GM18951 (cell line): ENCODE data around the gene DENND1A.
"Not testable (repeated sequence)": the region's sequence is repeated elsewhere in the genome, so short reads cannot be mapped to it uniquely, and the experiment has no call there.

Experiments
- POLR2A ChIP-seq: IDR thresholded peaks from 4 replicates; pipeline ENCODE4 v1.6.1; 2011; ENCODE audit warnings: mild to moderate bottlenecking; ENCODE audit not compliant: insufficient read length, insufficient read depth; ENCODE audit errors: extremely low read depth
- in situ Hi-C: fragments of 300-500 bp; cut with MboI; formaldehyde crosslinking; loops from one replicate; pipeline ENCODE4 v1.12.0; 2022; ENCODE audit warnings: low sequenced_read_pairs, mixed read lengths, inconsistent platforms; ENCODE audit not compliant: unreplicated experiment

The DENND1A gene

DNA sequence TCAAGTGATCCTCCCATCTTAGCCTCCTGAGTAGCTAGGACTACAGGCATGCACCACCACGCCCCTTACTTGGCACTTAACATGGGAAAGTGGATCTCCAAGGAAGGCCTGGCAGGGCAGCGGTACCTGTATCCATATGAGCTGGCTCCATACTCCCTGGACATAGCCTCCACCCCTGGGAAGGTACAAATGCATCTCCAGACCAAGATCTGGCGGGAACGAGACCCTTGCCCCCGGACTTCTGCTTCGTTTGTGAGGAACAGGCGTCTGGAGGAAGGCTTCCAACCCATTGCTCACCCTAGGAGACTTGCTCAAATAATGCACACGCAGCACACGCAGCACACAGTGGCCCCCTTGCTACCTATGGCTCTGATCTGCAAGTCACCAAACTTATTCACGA lies 518.7 kb downstream of the DENND1A start:
- in situ Hi-C loops: loop anchor here (25.0 kb wide), 1 partner anchor 901 kb away; no protein-coding TSS in a partner anchor
- no peak for TF ChIP-seq POLR2A

DNA sequence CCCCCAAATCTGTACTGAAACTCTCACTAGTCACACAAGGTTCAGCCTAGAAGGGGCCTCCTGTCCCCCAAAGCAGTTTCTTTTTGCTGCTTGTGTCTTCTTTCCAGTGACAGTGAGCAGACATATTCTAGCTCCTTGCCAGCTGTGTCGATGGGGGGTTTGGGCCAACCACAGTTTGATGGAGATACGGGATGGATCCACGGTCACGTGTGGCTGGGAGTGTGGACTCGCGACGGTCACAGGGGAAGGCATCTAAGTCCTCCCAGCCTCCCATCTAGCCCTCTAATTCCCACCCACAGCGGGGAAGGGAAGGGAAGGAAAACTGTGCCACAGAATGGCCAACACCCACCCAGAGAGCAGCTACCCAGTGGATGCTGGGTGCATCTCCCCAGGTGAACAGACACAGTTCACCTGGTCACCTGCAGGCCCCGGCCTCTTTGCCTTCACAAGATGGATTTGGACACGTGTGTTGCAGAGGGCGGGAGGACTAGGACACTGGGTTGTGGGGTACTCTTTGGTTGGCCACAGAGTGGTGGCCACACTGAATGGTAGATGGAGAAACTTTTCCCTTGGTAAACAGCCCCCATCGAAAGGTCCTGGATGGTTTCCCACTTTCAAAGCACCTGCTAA lies 519.5 kb downstream of the DENND1A start:
- in situ Hi-C loops: loop anchor here (25.0 kb wide), 1 partner anchor 902 kb away; no protein-coding TSS in a partner anchor
- no peak for TF ChIP-seq POLR2A

DNA sequence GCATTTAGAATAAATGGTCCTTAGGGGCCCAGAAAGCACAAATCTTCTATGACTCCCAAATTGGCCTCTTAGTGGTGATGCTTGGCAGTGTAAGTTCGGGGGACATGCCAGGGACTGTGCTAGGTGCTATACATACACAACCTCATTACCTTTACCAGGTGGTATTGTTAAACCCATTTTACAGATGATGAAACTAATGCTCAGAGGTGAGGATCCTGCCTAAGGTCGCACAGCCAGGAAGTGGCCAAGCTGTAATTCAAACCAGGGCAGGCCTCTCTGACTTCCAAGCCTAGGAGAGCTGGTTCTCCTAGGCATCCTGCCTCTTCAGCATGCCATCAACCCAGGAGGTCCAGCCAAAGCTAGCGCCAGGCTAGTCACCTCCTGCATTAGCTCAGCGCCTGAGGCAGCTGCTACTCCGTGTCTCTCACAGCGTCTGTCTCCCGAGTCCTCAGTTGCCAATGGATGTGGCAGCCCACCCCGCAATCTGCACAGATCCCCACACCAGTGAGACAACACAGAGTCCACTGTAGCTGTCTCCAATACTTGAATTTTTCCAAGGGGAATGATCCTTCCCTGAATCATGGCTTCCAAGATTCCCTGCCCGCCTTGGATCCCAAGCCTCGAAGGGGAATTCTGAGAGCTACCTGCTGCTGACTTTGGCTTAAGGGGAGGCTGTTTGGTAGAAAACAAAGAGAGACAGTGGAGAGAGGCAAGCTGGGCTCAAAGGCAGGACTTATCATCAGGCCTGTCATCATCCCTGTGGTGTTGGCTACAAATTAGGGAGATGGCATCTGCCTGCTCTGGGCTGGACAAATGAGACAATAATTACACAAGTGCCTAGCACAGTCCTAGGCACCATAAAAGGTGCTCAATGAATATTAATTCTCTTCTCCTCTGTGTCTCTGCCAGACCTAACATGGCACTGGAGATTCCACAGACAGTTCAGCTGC lies 521.3 kb downstream of the DENND1A start:
- in situ Hi-C loops: loop anchor here (25.0 kb wide), 1 partner anchor 904 kb away; no protein-coding TSS in a partner anchor
- TF ChIP-seq POLR2A: no peak

DNA sequence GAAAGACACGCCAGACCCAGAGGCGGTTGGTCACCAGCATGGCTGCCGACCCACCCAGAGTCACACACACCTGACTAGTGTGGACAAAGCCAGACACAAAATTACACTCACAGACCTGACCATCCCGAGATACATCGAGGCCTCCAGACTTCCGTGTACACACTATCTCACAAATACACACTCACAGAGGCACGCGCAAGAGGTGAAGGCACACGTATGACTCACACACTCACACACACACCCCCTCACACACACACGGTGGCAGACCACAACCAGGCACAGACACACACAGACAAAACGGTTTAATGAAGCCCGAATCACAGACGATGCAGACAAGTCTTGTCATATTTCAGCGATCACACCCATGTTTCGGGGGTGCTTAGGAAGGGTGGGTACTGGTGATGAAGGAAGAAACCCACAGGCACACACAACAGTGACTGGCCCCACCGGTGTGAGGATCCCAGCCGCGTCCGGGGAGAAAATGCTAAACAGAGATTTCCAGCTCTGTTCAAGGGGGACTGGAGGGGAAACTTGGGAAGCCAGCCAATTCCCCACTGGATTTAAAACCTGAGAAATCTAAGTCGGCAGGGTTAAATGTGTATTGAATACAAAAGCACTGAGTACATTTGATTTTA lies 522.6 kb downstream of the DENND1A start:
- no peak for TF ChIP-seq POLR2A
- in situ Hi-C loops: loop anchor here (25.0 kb wide), 1 partner anchor 905 kb away; no protein-coding TSS in a partner anchor

DNA sequence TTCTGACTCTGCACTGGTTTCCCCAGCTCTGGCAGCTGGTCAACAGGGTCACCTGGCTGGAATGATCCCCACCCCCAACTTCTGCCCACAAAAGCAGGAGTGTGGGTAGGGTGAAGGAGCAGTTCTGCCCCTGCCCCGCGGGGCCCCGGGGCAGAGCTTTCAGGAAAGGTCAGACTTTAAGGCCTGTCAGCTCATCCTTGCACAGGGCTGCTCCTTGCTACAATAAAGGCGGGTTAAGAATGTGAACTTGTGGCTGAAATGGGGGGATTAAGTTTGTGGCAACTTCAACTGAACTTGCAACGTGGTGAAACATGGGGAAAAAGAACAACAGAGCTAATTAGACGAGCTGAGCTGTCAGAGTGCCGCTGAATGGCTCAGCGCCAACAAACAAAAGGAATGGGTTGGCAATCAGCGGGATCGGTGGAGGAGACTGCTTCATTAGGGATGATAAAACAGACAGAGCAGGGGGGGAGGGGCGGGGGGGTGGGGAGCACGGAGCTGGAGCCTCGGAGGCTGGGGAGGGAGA lies 523.2 kb downstream of the DENND1A start:
- TF ChIP-seq POLR2A: no peak

DNA sequence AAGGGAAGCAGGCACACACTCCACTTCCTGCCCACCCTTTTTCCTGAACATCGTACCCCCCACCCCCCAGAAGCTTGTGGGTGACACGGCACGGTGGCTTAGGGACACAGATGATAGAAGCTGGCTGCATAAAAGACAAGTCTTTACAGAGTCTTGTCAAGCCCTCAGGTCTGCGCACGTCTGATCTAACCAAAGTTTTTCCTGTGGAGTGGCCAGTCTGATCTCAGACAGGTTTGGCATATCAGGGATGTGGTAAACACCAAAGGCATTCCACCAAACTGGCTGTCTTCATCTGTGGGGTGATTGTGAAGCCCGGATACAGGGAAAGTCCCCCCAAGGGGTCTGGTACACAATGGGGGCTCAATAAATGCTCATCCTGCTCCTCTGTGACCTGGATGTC lies 523.9 kb downstream of the DENND1A start:
- in situ Hi-C loops: loop anchor here (25.0 kb wide), 1 partner anchor 906 kb away; no protein-coding TSS in a partner anchor
- no peak for TF ChIP-seq POLR2A

More for the DNA sequence above, 523.2 kb downstream of the DENND1A start:
- in situ Hi-C loops: loop anchor here (25.0 kb wide), 1 partner anchor 906 kb away; no protein-coding TSS in a partner anchor

DNA sequence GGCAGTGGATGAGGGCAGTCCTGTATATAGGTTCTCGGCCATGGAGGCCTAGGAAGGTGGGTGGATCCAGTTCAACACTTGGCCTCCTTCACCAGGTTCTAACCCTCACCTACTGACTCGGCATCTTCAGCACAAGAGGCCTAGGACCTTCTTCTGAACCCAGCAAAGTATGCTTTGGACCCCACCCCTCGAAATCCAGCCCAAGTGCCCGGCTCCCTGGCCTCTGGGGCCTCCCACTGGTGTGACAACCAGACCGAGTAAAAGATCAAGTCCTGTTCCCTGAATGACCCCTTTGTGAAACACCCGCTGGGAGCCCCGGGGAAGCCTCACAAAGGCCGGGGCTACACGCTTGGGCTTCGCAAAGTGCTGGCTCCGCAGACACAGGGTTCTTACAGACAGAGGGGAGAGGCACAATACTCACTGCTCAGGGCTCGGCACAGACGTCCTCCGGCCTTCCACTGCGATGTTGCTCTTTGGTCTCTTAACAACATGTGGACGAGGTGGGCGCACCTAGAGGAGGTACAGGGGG lies 526.9 kb downstream of the DENND1A start:
- in situ Hi-C loops: loop anchor here (25.0 kb wide), 1 partner anchor 909 kb away; no protein-coding TSS in a partner anchor
- no peak for TF ChIP-seq POLR2A

DNA sequence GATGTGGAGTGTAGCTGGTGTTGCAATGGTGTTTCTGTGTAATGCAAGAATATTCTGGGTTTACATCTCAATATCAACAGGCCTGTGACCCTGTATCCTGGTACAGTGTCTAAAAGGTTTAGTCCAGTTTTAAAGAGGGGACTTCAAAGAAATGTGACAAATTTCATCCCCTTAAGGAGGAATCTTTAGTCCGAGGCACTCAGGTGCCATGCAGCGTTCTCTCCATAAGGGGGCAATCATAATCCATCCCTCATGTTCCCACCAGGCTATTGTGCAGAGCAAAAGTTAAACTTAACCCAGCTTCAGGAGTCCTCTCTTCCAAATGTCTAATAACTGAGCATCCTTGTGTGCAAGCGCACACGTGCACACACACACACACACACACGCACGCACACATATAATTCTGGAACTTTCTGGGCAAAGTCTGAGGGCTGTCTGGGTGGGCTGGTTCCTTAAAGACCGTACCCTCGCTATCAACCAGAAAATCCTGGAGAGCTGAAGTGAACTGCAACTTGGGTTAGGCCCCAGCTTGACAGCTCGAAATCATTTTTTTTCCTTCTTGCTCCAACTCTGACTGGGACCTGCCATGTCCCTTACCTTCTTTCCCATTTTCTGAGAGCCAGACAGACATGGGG lies 527.9 kb downstream of the DENND1A start:
- TF ChIP-seq POLR2A: no peak
- in situ Hi-C loops: loop anchor here (25.0 kb wide), 1 partner anchor 910 kb away; no protein-coding TSS in a partner anchor

DNA sequence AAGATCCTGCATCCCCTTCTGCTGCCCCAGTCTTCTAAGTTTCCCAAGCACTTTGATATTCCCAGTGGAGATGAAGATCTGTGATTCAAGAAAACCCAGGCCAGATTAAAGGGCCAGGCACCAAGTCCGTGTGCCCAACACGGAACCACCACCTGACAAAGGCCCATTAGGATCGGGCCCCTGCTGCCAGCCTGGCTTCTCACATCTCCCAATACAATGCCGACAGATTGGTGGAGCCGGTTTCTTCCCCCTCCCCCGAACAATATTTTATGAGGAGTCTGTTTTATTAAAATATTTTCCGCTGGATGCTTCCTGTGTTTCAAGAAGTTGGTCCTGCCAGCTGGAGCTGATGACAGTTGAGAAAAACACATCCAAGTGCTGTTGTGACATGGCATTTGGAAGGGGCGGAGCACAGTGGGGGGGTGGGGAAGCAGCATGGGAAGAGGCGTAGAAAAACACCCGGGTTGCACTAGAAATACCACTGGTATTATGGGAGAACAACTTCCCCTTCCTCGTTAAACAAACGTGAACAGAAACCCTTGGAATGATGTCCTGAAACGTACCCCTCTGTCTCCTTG lies 528.9 kb downstream of the DENND1A start:
- in situ Hi-C loops: loop anchor here (25.0 kb wide), 1 partner anchor 911 kb away; no protein-coding TSS in a partner anchor

DNA sequence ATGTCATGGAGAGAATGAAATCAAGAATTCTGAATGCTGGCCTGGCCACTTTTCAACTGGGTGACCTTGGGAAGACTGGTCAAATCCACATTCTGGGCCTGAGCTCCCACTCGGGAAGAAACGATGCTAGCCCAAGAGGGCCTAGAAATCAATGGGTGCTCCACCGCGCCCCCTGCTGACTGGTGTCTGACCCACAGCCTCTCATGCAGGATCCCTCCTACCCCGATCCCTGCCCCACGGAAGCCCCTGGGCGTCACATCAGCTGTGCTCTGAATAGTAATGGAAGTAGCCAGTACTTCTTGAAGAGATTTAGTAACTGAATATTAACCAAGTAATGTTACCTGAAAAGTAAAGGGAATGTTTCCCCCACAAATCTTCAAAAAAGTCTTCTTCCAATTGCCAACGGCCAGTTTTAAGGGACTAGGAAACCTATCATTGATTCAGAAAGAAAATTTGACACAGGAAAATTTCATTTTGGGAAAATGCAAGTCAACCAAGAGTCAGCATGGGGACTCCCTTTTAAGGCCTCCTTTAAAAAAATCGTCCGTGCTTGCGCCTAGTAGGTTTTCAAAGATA lies 530.0 kb downstream of the DENND1A start:
- in situ Hi-C loops: loop anchor here (25.0 kb wide), 1 partner anchor 912 kb away; no protein-coding TSS in a partner anchor
- TF ChIP-seq POLR2A: no peak

More for the DNA sequence above, 528.9 kb downstream of the DENND1A start:
- TF ChIP-seq POLR2A: no peak

DNA sequence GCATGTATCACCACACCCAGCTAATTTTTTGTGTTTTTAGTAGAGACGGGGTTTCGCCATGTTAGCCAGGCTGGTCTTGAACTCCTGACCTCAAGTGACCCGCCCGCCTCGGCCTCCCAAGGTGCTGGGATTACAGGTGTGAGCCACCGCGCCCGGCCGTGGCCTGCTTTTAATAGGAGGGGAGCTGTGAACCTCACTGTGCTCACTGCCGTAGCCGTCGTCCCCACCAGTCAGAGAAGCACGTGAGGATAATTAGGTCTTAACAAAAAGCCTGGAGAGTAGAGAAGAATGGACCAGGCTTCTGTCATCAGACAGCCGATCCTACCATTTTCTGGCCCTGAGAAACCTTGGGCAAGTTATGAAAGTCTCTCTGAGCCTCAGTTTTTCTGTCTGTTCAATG lies 531.0 kb downstream of the DENND1A start:
- in situ Hi-C loops: not testable (repeated sequence)
